Coronary artery (tissue), 2 donors: ENCODE data around the gene CTSE.

Experiments used
- DNase-seq: peaks from one replicate; pipeline ENCODE4 v3.0.0-alpha.2; 2017; ENCODE audit warnings: low spot score
- H3K27ac ChIP-seq, 2 donors: fragments of 200-600 bp; sonication (generic); one replicate each; pipeline ENCODE4 v1.5.1; 2016 to 2019
- H3K4me3 ChIP-seq: fragments of 200-600 bp; sonication (generic); 2 replicates; pipeline ENCODE4 v1.5.1; 2016; ENCODE audit warnings: mild to moderate bottlenecking, moderate library complexity
- CTCF ChIP-seq: fragments of 200-600 bp; sonication (generic); IDR thresholded peaks from one replicate; pipeline ENCODE4 v1.5.1; 2019; ENCODE audit warnings: antibody characterized with exemption

The CTSE gene

GRCh38 chr1:206020393-206021007, 3.2 kb downstream of the CTSE start:
- Histone ChIP-seq H3K27ac (no peak overlapping the region), H3K4me3 (no peak overlapping the region)
- no peak for TF ChIP-seq CTCF
- no peak for DNase-seq

- no peak for TF ChIP-seq CTCF
- Histone ChIP-seq H3K4me3 (no peak overlapping the region), H3K27ac (no peak overlapping the region)
- no peak for DNase-seq
These were observed 8.6 kb downstream of the CTSE start for GRCh38 chr1:206015071-206015470.

GRCh38 chr1:206014601-206015000, 9.1 kb downstream of the CTSE start:
- no peak overlapping the region for H3K27ac ChIP-seq
- no peak overlapping the region for H3K4me3 ChIP-seq
- DNase-seq, result no peak
- no peak for TF ChIP-seq CTCF

GRCh38 chr1:206013026-206013795, 10.5 kb downstream of the CTSE start:
- TF ChIP-seq CTCF, result no peak
- DNase-seq, result peak; percentile 14
- Histone ChIP-seq H3K4me3 (no peak overlapping the region), H3K27ac (no peak overlapping the region)

- H3K27ac ChIP-seq, result peak overlapping the region in 1 of 2 donors; percentile 40
- peak; percentile 65 for DNase-seq
- no peak overlapping the region for H3K4me3 ChIP-seq
- no peak for TF ChIP-seq CTCF
These were observed 11.4 kb downstream of the CTSE start for GRCh38 chr1:206012086-206012859.

- TF ChIP-seq CTCF, result no peak
- Histone ChIP-seq H3K4me3 (no peak overlapping the region), H3K27ac (no peak overlapping the region)
- DNase-seq, result no peak
These were observed 12.6 kb downstream of the CTSE start for GRCh38 chr1:206011057-206011456.
